HG03064 (cell line): Measurements from ENCODE around the gene PSMA8.
"Not testable (repeated sequence)": the region's sequence is repeated elsewhere in the genome, so short reads cannot be mapped to it uniquely, and the experiment has no call there.

Source experiments
- ATAC-seq: cut with Tn5 transposase; IDR thresholded peaks from one replicate; pipeline ENCODE4 v1.9.1; 2021; ENCODE audit warnings: low read depth; ENCODE audit not compliant: unreplicated experiment

The PSMA8 gene

GRCh38 chr18:26228562-26229260, 95.0 kb downstream of the PSMA8 start:
- ATAC-seq, result no peak

GRCh38 chr18:26230497-26230896, 96.8 kb downstream of the PSMA8 start:
- ATAC-seq, result no peak

- ATAC-seq, result no peak
These were observed 99.5 kb downstream of the PSMA8 start for GRCh38 chr18:26233208-26233607.

GRCh38 chr18:26237363-26237762, 103.7 kb downstream of the PSMA8 start:
- ATAC-seq, result not testable (repeated sequence)

- ATAC-seq, result not testable (repeated sequence)
These were observed 105.0 kb downstream of the PSMA8 start for GRCh38 chr18:26238718-26239117.

GRCh38 chr18:26242392-26242791, 108.7 kb downstream of the PSMA8 start:
- ATAC-seq, result not testable (repeated sequence)
